Parathyroid adenoma (tissue), 2 donors: ENCODE data around the gene HPGD.

Experiments used
- H2AFZ ChIP-seq: fragments of 300-600 bp; sonication (generic); one replicate; pipeline ENCODE4 v1.7.0; 2017; ENCODE audit warnings: antibody characterized with exemption, mild to moderate bottlenecking
- H3K27ac ChIP-seq: fragments of 300-600 bp; sonication (generic); one replicate; pipeline ENCODE4 v1.7.0; 2017
- H3K27me3 ChIP-seq: fragments of 300-600 bp; sonication (generic); one replicate; pipeline ENCODE4 v1.7.0; 2017; ENCODE audit warnings: low read length; ENCODE audit not compliant: control insufficient read depth, insufficient read depth
- H3K36me3 ChIP-seq: fragments of 300-600 bp; sonication (generic); one replicate; pipeline ENCODE4 v1.7.0; 2017; ENCODE audit warnings: low read length; ENCODE audit not compliant: control insufficient read depth, insufficient read depth
- H3K4me1 ChIP-seq: fragments of 300-600 bp; sonication (generic); one replicate; pipeline ENCODE4 v1.7.0; 2017; ENCODE audit warnings: control low read depth
- H3K4me2 ChIP-seq: fragments of 300-600 bp; sonication (generic); one replicate; pipeline ENCODE4 v1.7.0; 2017; ENCODE audit warnings: low read length
- H3K4me3 ChIP-seq: fragments of 300-600 bp; sonication (generic); one replicate; pipeline ENCODE4 v1.7.0; 2017; ENCODE audit warnings: low read depth, low read length
- H3K79me2 ChIP-seq: fragments of 300-600 bp; sonication (generic); one replicate; pipeline ENCODE4 v1.7.0; 2017; ENCODE audit warnings: control low read depth
- H3K9ac ChIP-seq: fragments of 300-600 bp; sonication (generic); one replicate; pipeline ENCODE4 v1.7.0; 2017; ENCODE audit warnings: mild to moderate bottlenecking
- H3K9me3 ChIP-seq: fragments of 300-600 bp; sonication (generic); one replicate; pipeline ENCODE4 v1.7.0; 2017; ENCODE audit warnings: low read length; ENCODE audit not compliant: control insufficient read depth
- CTCF ChIP-seq: fragments of 300-600 bp; sonication (generic); IDR thresholded peaks from one replicate; pipeline ENCODE4 v1.7.0; 2017; ENCODE audit warnings: antibody characterized with exemption, mild to moderate bottlenecking
- donor health status: primary hyperparathyroidism.

The HPGD gene

DNA sequence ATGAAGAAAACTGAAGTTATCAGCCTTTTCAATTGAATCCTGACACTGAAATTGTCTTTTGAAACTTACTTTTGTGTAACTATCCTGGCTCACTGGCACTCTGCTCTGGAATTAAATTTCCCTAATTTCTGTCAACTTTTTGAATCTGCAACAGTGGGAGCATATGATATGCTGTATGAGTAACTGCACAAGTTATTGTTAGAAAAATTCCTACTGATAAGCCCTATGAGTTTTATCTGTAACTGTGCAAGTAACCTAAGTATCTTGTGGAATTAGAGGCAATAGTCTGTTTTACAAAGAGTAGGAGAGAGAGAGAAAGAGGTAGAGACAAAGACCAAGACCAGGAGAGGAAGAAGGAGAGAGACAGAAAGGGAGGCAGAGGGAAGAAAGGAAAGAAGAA lies 9.2 kb upstream of the HPGD start:
- no peaks in the 10 kb centered on the region for H3K36me3 ChIP-seq
- H3K4me2 ChIP-seq, result no peak overlapping the region
- no peak overlapping the region for H2AFZ ChIP-seq
- no peak overlapping the region for H3K4me3 ChIP-seq
- H3K9ac ChIP-seq, result no peak overlapping the region
- H3K79me2 ChIP-seq, result no peaks in the 10 kb centered on the region
- TF ChIP-seq CTCF, result no peak
- H3K9me3 ChIP-seq, result no peaks in the 10 kb centered on the region
- no peaks in the 10 kb centered on the region for H3K27me3 ChIP-seq
- no peak overlapping the region for H3K27ac ChIP-seq
- H3K4me1 ChIP-seq, result no peaks in the 10 kb centered on the region

GRCh38 chr4:174528226-174528625 lies 5.9 kb upstream of the HPGD start:
- Histone ChIP-seq H3K36me3 (no peaks in the 10 kb centered on the region), H3K27me3 (no peaks in the 10 kb centered on the region), H3K9ac (no peak overlapping the region), H3K4me1 (no peaks in the 10 kb centered on the region), H3K4me2 (no peak overlapping the region), H3K9me3 (no peaks in the 10 kb centered on the region), H3K79me2 (no peaks in the 10 kb centered on the region), H3K4me3 (no peak overlapping the region), H3K27ac (no peak overlapping the region), H2AFZ (no peak overlapping the region)
- TF ChIP-seq CTCF, result no peak

DNA sequence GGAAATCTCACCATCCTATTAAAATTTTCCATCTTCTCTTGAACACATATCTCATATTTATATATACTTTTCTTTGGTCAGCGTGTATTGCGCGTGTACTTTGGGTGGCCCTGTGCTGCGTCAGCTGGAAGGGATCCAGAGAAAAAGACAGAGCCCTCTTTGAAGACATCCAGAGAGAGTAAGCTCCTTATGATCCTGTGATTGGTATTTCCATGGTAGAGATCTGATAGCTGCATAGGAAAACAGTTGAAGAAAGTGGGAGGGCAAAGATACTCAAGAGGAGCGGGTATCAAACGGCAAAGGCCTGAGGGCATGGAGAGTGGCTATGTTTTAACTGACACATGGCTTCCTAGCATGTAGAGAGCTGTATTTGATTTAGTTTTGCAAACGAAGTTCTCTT lies 4.4 kb upstream of the HPGD start:
- TF ChIP-seq CTCF, result no peak
- no peak overlapping the region for H3K27ac ChIP-seq
- H3K4me3 ChIP-seq, result no peak overlapping the region
- H3K4me2 ChIP-seq, result no peak overlapping the region
- no peaks in the 10 kb centered on the region for H3K4me1 ChIP-seq
- H2AFZ ChIP-seq, result no peak overlapping the region
- no peaks in the 10 kb centered on the region for H3K9me3 ChIP-seq
- no peaks in the 10 kb centered on the region for H3K79me2 ChIP-seq
- H3K36me3 ChIP-seq, result no peaks in the 10 kb centered on the region
- no peak overlapping the region for H3K9ac ChIP-seq
- H3K27me3 ChIP-seq, result no peaks in the 10 kb centered on the region

DNA sequence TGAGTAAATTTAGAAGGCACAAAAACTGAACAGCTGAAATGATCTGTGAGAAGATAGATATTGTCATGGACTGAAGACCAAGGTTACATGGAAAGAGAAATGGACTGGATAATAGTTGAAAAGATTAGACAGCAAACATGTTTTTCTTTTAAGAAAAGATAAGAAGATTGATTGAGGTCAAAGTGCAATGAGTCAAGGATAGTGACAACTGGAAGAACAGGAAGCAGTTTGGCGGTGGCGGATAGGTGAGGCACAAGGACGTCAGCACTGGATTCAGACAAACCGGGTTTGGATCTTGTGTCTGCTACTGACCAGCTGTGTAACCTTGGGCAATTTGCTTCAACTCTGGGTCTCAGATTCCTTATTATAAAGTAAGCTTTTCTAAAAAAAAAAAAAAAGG lies 2.0 kb upstream of the HPGD start:
- Histone ChIP-seq H3K27ac (no peak overlapping the region), H3K79me2 (no peaks in the 10 kb centered on the region), H3K27me3 (no peaks in the 10 kb centered on the region), H3K4me3 (no peak overlapping the region), H3K4me1 (no peaks in the 10 kb centered on the region), H3K4me2 (no peak overlapping the region), H2AFZ (no peak overlapping the region), H3K9ac (no peak overlapping the region), H3K9me3 (no peaks in the 10 kb centered on the region), H3K36me3 (no peaks in the 10 kb centered on the region)
- TF ChIP-seq CTCF, result no peak

DNA sequence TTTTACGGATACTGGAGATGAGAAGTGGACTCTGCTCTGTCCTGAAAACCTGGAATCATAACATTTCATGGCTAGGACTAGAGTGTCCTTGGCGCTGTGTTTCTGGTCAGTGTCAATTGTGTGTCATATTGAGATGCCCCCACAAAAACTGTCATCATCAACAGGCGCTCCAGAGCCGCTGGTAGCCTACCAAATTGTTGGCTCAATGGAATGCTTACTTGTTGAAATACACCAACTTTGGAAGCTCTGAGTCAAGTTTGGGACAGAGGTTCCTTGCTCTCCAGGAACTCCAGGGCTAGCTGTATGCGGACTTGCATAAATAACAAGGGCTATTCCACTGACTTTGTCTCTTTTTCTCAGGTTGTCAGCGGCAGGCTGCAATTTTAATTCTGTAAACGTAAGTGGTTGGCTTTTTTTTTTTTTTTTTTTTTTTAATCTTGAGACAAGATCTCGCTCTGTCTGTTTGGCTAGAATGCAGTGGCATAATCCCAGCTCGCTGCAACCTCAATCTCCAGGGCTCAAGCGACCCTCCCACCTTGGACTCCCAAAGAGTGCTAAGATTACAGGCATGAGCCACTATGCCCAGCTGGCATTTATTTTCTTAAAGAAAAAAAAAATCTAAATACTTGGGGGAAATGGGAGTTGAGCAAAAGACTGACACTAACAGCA lies 871 bp upstream of the HPGD start:
- H3K4me3 ChIP-seq, result peak overlapping the region; percentile 64
- H3K79me2 ChIP-seq, result no peaks in the 10 kb centered on the region
- no peaks in the 10 kb centered on the region for H3K27me3 ChIP-seq
- H3K4me2 ChIP-seq, result peak overlapping the region; percentile 64
- H3K36me3 ChIP-seq, result no peaks in the 10 kb centered on the region
- TF ChIP-seq CTCF, result no peak
- no peak overlapping the region for H3K9ac ChIP-seq
- no peak overlapping the region for H3K27ac ChIP-seq
- H3K4me1 ChIP-seq, result no peaks in the 10 kb centered on the region
- H3K9me3 ChIP-seq, result no peaks in the 10 kb centered on the region
- peak overlapping the region; percentile 53 for H2AFZ ChIP-seq
